Fibroblast of lung (primary cell): ENCODE results near the gene RIT2. TPM values are rescaled to one million over a fixed set of nuclear protein-coding genes. Genes with fewer than 3 reads are reported as not detected.

Experiments
- DNase-seq, 2 donors: peaks; one replicate each; pipeline versions ENCODE4 v3.0.0 to v3.0.0-alpha.2; 2010; ENCODE audit warnings: low read depth in 2 of 2
- H2AFZ ChIP-seq: 2 replicates; pipeline ENCODE4 v1.5.1; 2012; ENCODE audit warnings: low read length, control low read depth, inconsistent platforms
- H3K27ac ChIP-seq: 2 replicates; pipeline ENCODE4 v1.5.1; 2011; ENCODE audit warnings: low read length, control low read depth; ENCODE audit not compliant: insufficient read depth
- H3K27me3 ChIP-seq: 2 replicates; pipeline ENCODE4 v1.5.1; 2011; ENCODE audit warnings: mild to moderate bottlenecking, low read length; ENCODE audit not compliant: control insufficient read depth, insufficient read depth
- H3K36me3 ChIP-seq: 2 replicates; pipeline ENCODE4 v1.5.1; 2011; ENCODE audit warnings: low read length; ENCODE audit not compliant: control insufficient read depth, insufficient read depth
- H3K4me1 ChIP-seq: 2 replicates; pipeline ENCODE4 v1.5.1; 2011; ENCODE audit warnings: low read length; ENCODE audit not compliant: control insufficient read depth, insufficient read depth; ENCODE audit errors: extremely low read depth
- H3K4me2 ChIP-seq: 2 replicates; pipeline ENCODE4 v1.5.1; 2011; ENCODE audit warnings: low read length, control low read depth; ENCODE audit not compliant: insufficient read depth; ENCODE audit errors: extremely low read depth
- H3K4me3 ChIP-seq, 4 experiments: fragments of 200-600 bp in 1 of 4; sonication (generic) in 1 of 4; replicated peaks in 1 of 4; 2 replicates each; pipeline ENCODE4 v1.5.1; 2011 to 2016; ENCODE audit warnings: low read length in 4 of 4, low read depth in 3 of 4, mild to moderate bottlenecking in 3 of 4, control low read depth in 2 of 4, inconsistent platforms in 1 of 4, mixed read lengths in 1 of 4; ENCODE audit not compliant: insufficient read depth in 1 of 4; ENCODE audit errors: control extremely low read depth in 1 of 4
- H3K79me2 ChIP-seq: 2 replicates; pipeline ENCODE4 v1.5.1; 2012; ENCODE audit warnings: mild to moderate bottlenecking, low read length, inconsistent platforms; ENCODE audit not compliant: control insufficient read depth, insufficient read depth
- H3K9ac ChIP-seq: 2 replicates; pipeline ENCODE4 v1.5.1; 2011; ENCODE audit warnings: mild to moderate bottlenecking, low read length, control low read depth; ENCODE audit not compliant: insufficient read depth
- H3K9me3 ChIP-seq: 2 replicates; pipeline ENCODE4 v1.5.1; 2012; ENCODE audit warnings: low read depth, low read length; ENCODE audit not compliant: control insufficient read depth, insufficient read depth
- H4K20me1 ChIP-seq: 2 replicates; pipeline ENCODE4 v1.5.1; 2011; ENCODE audit warnings: low read length; ENCODE audit not compliant: control insufficient read depth, insufficient read depth; ENCODE audit errors: extremely low read depth
- CTCF ChIP-seq, 2 donors: IDR thresholded peaks in 1 of 2; conservative IDR thresholded peaks in 1 of 2; 1 replicate in 1 of 2; 2 replicates in 1 of 2; pipeline ENCODE4 v1.5.1; 2011 to 2012; ENCODE audit warnings: low read length in 2 of 2, control low read depth in 1 of 2, inconsistent platforms in 1 of 2, low read depth in 1 of 2, mild to moderate bottlenecking in 1 of 2
- EZH2 ChIP-seq: IDR thresholded peaks from 2 replicates; pipeline ENCODE4 v1.5.1; 2012; ENCODE audit warnings: low read length, control low read depth, mild to moderate bottlenecking; ENCODE audit errors: missing control alignments
- polyA plus RNA-seq, 2 donors: library from polyadenylated mRNA; depleted of rRNA in 1 of 2; stranded (reverse) in 1 of 2; unstranded in 1 of 2; fragments of >200 nt; gene quantifications; 2 replicates each; pipeline ENCODE4 v1.2.1, GENCODE V29; 2011 to 2012; ENCODE audit warnings: missing spikeins in 1 of 2
- total RNA-seq: library from RNA; depleted of rRNA; stranded (reverse); fragments of >200 nt; gene quantifications from 2 replicates; pipeline ENCODE4 v1.2.1, GENCODE V29; 2014

RIT2 gene
- total and polyA plus RNA-seq, 2 donors (not counting 1 experiment from before 2014, with no cell fraction given), result not detected

DNA sequence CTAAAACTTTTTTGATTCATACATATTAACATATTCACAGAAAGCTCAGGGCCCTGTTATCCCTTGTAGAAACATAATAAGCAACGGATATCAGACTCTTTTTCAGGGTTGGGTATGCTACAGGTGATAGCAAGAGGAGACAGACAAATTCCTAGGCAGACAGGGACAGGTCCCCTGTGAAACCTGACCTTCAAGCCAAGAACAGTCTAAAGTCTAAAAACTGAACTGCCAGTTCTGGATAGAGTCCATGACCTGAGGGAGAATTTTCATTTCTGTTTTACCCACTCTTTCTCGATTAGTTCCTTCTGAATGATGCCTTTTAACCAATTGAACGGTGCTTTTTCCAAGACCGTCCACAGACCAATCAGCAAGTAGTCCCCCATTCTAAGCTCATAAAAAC, 54.2 kb downstream of the RIT2 start:
- Histone ChIP-seq H3K79me2 (no peaks in the 10 kb centered on the region), H3K27ac (no peak overlapping the region), H3K9me3 (no peaks in the 10 kb centered on the region), H3K4me1 (no peaks in the 10 kb centered on the region), H3K27me3 (no peaks in the 10 kb centered on the region), H3K4me3 (no peak overlapping the region), H3K36me3 (no peaks in the 10 kb centered on the region), H3K4me2 (no peak overlapping the region), H3K9ac (no peak overlapping the region), H2AFZ (no peak overlapping the region), H4K20me1 (no peaks in the 10 kb centered on the region)
- no peak for TF ChIP-seq EZH2
- TF ChIP-seq CTCF (conservative IDR thresholded peaks at IDR 0.05 in 1 of 2, IDR thresholded peaks at IDR 0.05 in 1 of 2; ENCODE audit: low read depth in 1 of 2, low read length in 2 of 2), result no peak
- no peak for DNase-seq

DNA sequence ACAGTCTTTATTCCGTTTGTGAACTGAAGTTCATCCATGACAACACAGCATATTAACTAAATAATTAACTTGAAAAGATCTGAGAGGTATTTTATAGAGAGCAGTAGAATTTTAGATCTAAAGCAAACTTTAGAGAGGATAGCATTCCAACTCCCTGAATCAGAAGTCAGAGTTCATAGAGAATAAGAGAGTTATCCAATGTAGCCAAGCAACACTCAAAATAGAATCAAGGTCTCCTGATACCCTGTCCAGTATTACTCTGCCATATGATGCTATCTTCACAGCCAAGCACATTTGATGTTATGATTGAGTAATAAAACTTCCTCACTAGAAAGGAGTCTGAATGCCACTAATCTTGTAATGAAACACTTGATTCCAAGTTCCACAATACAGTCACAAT, 55.5 kb downstream of the RIT2 start:
- no peak overlapping the region for H3K4me3 ChIP-seq
- H2AFZ ChIP-seq, result no peak overlapping the region
- peak; percentile 60 to 62 for DNase-seq
- no peaks in the 10 kb centered on the region for H3K4me1 ChIP-seq
- no peak overlapping the region for H3K9ac ChIP-seq
- H3K36me3 ChIP-seq, result no peaks in the 10 kb centered on the region
- no peaks in the 10 kb centered on the region for H4K20me1 ChIP-seq
- H3K9me3 ChIP-seq, result no peaks in the 10 kb centered on the region
- H3K27ac ChIP-seq, result no peak overlapping the region
- no peak overlapping the region for H3K4me2 ChIP-seq
- no peaks in the 10 kb centered on the region for H3K79me2 ChIP-seq
- no peak for TF ChIP-seq EZH2
- TF ChIP-seq CTCF (conservative IDR thresholded peaks at IDR 0.05 in 1 of 2, IDR thresholded peaks at IDR 0.05 in 1 of 2; ENCODE audit: low read depth in 1 of 2, low read length in 2 of 2), result no peak
- H3K27me3 ChIP-seq, result no peaks in the 10 kb centered on the region

DNA sequence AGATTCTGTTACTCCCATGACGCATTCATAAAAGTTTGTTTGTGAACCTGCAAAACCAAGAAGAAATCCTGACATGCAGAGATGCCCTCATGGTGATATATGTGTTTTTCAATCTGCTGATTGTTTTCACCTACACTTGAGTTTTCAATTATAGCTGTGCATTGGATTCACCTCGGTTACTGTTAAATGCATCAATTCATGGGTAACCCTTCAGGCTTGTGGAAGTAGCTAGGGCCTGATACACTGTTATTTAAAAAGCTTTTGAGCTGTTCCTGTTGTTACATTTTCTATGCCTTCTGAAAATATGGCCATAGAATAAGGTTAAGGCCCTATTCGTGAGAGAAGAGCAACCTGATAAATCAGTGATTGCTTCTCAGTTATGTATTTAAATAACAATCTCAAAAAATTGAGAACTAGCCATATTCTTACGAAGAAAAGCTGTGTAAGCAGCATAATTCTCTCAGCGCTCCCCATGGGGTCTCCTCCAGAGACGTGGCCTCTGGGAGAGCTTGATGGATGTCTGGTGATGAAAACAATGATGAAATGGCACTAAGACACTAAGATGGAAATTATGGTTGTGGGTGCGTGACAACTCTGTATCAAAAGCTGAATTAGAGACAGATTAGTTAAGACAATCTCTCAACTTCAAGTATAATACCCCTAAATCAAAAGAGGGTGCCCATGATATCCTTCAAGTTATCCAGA, 60.5 kb downstream of the RIT2 start:
- H3K9ac ChIP-seq, result no peak overlapping the region
- no peak overlapping the region for H3K4me2 ChIP-seq
- H3K27me3 ChIP-seq, result no peaks in the 10 kb centered on the region
- no peak for DNase-seq
- no peak overlapping the region for H2AFZ ChIP-seq
- TF ChIP-seq EZH2, result no peak
- no peak for TF ChIP-seq CTCF (conservative IDR thresholded peaks at IDR 0.05 in 1 of 2, IDR thresholded peaks at IDR 0.05 in 1 of 2; ENCODE audit: low read depth in 1 of 2, low read length in 2 of 2)
- H4K20me1 ChIP-seq, result no peaks in the 10 kb centered on the region
- no peak overlapping the region for H3K4me3 ChIP-seq
- no peaks in the 10 kb centered on the region for H3K4me1 ChIP-seq
- no peak overlapping the region for H3K27ac ChIP-seq
- no peaks in the 10 kb centered on the region for H3K36me3 ChIP-seq
- no peaks in the 10 kb centered on the region for H3K9me3 ChIP-seq
- H3K79me2 ChIP-seq, result no peaks in the 10 kb centered on the region
